GM21423 (cell line): ENCODE measurements around the gene KATNBL1.

Experiments used
- ATAC-seq: cut with Tn5 transposase; IDR thresholded peaks from one replicate; pipeline ENCODE4 v1.9.1; 2021; ENCODE audit warnings: mild to moderate bottlenecking, moderate library complexity; ENCODE audit not compliant: unreplicated experiment

KATNBL1 gene

GRCh38 chr15:34209421-34210282 lies at the start of gene KATNBL1:
Gene KATNBL1 (minus strand): TSS chr15:34210096. CDS start chr15:34163676, 46,420 bp downstream.
- ATAC-seq, result peak; percentile 96

- ATAC-seq, result no peak
These were observed 49.7 kb upstream of the KATNBL1 start for GRCh38 chr15:34259566-34259965.

- no peak for ATAC-seq
These were observed 48.3 kb upstream of the KATNBL1 start for GRCh38 chr15:34258151-34258550.

DNA sequence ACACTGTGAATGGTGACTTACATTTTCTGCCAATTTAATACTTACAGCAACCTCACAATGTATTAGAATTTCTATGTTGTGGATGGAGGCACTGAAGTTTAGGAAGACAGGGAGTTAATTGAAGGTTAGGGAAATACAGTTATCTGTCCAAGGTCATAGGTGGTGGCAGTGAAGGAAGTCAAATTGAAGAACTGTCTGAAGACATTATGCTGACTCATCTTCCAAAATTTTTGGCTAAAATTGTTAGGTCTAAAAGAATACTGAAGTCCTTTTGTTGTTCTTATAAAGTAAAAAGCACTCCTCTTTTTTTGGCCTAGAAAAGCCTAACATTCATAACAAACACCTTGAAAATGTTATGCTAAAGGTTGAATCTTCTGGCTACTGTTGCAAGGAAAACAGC lies 42.6 kb upstream of the KATNBL1 start:
- ATAC-seq, result no peak

DNA sequence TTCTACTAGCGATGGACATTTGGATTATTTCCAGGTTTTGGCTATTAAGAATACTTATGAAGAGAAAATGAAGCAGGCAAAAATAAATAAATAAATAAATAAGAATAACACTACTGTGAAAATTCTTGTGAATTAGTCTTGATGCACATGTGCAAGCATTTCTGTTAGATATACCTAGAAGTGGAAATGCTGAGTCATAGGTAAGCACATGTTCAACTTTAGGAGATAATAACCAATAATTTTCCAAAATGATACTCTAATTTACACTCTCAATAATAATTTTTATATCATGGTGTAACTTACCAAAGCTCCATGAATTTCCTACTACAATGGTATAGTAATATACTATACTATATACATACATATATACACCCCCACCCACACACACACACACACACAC lies 38.3 kb upstream of the KATNBL1 start:
- ATAC-seq, result no peak

DNA sequence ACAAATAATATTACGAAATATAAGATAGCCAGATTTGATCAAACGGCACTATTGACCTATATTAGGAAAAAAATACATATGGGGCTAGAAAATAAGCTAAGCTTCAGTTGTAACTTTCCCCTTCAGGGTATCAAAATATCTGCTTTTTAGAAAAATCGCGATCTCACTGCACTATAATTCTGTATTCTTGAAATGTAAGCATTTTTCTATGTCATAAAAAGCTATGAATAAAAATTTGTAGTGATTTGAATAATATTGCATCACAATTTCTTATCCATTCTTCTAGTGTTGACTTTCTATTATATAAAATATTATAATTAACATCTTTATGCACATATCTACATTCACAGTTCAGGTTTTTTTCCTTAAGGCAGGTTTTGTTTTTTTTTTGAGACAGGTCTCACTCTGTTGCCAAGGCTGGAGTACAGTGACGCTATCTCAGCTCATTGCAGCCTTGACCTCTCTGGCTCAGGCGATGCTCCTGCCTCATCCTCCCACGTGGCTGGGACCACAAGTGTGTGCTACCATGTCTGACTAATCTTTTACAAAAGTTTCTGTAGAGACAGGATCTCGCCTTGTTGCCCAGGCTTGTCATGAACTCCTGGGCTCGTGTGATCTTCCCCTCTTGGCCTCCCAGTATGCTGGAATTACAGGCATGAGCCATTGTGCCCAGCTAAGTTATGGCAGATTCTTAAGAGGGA lies 36.5 kb upstream of the KATNBL1 start:
- ATAC-seq, result no peak

DNA sequence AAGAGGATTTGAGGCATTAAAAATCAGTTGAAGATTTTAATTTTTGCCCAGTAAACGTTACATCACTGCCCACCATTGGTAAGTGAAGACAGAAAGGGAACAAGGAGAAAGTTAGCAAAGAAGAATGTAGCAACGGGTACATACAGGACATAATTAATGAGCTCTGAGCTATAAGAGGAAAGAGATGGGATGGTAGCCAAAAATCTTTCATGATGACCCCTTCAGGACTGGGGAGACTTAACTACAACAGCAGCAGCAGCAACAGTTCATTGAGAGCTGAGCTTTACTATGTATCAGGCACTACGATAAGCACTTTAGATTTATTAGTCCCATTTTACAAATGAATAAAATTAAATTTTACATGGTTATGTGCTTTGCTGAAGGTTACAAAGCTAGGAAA lies 33.3 kb upstream of the KATNBL1 start:
- ATAC-seq, result no peak

- ATAC-seq, result no peak
These were observed 32.4 kb upstream of the KATNBL1 start for GRCh38 chr15:34242331-34242710.

DNA sequence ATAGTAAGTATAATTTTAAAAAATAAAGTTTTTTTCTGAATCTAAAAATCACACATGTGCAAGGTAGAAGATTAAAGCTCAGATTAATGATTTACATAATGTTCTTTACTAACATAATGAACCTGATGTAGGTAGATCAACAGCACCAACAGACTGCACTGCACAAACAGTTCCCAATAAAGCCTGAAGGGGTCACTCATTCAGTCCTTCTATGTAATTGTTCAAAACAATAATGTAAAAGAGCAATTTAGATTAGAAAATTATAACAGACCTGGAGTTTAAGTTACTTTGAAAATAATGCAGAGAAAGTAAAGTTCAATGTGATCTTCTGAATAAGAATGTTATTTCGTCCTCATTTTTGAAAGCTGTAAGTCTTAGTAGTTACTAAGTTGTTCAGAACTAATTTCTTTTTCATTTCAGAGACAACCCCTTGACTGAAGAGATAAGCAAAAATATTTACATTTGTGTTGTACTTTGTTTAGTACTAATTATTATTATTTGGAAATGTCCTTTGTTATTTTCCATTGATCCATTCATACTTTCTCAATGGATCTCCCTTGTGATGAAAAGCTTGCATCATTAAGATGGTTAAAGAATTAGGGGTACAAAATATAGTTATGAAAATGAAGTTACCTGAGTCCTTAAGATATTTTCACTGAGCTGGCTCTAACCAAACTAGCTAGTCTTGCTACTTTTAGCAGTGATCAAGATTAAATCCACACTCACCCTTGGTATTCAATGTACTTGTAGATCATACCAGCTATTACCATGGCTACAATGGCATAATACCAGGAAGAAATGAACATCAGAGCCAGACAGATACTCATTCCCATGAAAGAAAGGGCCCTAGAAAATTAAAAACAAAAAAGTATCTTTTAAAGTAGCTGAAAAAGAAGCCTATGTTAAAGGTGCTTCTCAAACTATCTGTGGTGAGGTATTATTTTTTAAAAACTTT lies 31.8 kb upstream of the KATNBL1 start:
- peak; percentile 59 for ATAC-seq

DNA sequence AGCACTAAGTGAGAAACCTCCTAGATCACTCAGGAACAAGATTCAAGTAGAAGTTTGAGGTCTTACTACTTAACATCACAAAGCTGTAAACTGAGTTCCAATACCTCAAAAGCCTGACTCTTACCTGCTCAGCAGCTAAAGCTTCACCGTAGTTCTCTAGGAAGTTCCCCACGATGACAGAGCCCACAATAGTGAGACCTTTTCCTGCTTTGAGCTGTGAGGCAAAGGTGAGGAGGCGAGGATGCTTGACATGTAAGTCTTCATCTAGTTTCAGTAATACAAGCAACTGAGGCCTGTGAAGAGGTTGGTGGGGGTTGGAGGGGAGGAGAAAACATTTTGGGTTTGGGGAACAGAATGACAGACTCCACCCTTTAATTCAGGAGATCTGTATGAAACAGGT lies 30.6 kb upstream of the KATNBL1 start:
- ATAC-seq, result no peak

DNA sequence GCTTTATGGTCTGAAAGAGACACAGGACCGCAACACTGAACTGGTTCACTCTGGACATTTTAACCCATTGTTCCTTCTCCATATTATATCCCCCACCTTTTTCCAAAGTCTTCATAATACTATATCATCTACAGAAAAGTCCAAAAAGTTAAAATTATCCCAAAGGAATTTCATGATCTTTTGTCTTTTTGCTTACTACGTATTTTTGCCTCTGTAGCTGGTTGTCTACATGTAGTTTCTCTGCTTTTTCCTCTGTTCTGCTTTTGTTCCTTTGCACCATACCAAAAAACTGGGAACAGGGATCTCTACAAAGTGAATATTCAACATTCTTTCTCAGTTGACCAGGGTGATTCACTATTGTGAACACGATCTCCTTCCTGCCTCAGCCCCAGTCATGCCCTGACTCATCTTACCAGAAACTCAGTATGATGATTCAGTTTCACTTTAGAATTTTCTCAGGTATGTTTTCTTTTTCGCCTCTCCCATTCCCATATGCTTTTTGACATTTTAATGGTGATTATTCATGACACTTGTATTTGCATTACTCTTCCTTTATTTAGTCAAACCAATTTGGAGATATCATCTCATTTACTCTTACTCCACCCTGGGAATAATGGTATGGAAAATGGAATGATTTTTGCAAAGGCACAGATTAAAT lies 29.4 kb upstream of the KATNBL1 start:
- no peak for ATAC-seq

DNA sequence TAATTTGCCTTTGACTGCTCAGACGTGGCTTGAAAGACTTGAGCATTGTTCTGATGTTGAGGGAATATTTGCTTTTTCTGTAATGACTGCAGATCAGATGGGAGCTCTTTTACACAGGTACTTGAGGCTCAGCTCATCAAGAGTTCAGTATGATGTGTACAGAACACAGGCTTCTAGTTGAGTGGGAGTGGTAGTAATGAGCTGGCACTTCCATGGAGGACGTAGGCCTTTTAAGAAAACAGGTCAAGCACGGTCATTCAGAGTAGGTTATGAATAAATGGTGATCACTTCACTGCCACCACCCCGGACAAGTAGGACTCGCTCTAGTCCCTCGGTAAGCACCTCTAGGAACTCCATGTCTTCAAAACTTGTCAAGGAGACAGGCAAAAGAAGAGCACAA lies 23.7 kb upstream of the KATNBL1 start:
- no peak for ATAC-seq

- ATAC-seq, result no peak
These were observed 14.2 kb upstream of the KATNBL1 start for GRCh38 chr15:34223904-34224596.

DNA sequence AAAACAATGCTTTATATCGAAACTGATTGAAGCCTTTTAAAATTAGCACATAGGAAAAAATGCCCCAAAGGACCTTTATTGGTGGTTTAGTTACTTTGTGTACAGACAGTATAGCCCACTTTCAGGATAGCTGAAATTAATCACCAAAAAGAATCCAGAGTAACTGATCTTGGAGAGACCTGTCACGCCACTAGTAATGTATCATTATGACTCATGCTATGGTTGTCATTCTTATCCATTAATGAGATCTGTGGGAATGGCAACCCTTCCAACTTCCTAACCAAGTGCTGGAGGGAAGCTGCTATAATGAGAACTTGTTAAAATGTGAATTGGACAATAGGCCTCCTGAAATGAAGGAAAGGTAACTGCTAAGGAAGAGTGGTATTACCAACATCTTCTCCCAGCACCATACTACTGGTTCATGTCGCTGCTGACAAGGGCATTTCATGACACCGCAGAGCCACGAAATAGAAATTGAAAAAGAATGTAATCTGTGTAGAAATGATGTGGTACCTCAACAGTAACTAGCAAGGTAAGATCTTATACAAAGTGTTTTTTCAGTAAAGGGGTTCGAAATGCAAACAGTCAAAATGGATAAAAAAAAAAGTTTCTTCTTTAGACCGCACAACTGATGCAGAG lies 7.8 kb upstream of the KATNBL1 start:
- ATAC-seq, result no peak

GRCh38 chr15:34216527-34217270 lies 6.8 kb upstream of the KATNBL1 start:
- ATAC-seq, result no peak

GRCh38 chr15:34214135-34214534 lies 4.2 kb upstream of the KATNBL1 start:
- ATAC-seq, result no peak

- no peak for ATAC-seq
These were observed 3.8 kb upstream of the KATNBL1 start for GRCh38 chr15:34213690-34214089.

DNA sequence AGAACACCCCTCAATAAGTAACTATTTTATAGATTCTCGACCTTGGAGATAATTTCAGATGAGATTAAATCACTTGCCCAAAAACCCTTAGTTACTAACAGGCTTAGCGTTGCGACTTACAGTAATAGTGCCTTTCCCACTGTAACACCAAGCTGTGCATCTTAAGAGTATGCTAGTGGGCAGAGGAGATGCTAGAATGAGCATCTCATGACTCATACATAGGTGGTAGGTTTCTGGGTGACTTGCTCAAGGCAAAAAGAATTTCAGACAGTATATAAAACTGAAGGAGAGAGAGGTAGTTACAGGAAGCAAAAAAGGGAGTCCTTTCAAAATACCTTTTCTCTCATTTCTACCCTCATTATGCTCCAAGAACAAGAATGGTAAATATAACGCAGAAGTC lies 3.9 kb downstream of the KATNBL1 start:
- no peak for ATAC-seq

- no peak for ATAC-seq
These were observed 6.0 kb downstream of the KATNBL1 start for GRCh38 chr15:34203936-34204335.
